Measurements from ENCODE around the gene OCA2.

The OCA2 gene

DNA sequence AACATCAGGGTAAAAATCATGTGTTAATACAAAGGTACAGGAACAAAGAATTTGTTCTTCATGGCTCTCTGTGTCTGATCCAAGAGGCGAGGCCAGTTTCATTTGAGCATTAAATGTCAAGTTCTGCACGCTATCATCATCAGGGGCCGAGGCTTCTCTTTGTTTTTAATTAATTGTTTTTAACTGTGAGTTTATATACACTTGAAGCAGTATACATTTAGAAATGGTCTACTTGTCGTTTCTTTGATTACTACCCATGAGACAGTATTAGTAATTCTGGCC is 21.2 kb upstream of the OCA2 start:
- no peak for DNase-seq (ENCODE audit: low spot score)

DNA sequence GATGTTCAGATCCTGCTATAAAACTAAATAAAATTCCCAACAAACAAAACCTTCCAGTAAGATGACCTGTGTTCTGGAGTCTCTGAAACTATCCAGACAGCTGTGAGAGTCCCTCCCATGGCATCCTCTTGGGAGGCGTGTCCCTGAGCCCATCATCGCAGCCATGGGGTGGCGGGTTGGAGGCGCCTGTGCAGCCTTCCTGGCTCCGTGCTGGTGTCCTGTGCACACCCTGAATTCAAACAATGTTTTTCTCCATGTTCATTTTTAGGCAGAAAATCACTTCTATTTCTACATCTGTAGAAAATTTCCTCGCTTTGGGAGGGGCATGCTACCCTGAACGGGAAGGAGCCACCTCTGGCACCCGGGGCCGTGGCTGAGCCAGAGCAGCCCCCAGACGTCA is 19.4 kb upstream of the OCA2 start:
- DNase-seq (ENCODE audit: low spot score) = no peak

DNA sequence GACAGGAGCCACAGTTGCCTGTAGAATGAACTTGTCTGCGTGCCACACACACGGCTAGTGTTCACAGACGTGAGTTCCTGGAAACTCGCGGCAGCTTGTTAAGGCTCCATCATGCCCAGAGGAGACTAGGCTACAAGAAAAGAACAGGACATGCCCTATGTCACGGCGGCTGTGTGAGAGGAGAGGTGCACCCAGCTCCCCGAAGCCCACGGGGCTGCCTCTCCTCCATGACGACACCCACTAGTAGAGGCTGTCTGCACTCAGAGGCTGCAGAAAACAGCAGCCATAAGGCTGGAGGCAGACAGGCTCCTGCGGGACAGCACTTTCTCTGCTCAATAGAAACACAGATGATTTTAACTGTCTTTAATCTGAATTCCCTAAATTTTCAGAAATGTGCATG is 19.0 kb upstream of the OCA2 start:
- DNase-seq (ENCODE audit: low spot score) = no peak

DNA sequence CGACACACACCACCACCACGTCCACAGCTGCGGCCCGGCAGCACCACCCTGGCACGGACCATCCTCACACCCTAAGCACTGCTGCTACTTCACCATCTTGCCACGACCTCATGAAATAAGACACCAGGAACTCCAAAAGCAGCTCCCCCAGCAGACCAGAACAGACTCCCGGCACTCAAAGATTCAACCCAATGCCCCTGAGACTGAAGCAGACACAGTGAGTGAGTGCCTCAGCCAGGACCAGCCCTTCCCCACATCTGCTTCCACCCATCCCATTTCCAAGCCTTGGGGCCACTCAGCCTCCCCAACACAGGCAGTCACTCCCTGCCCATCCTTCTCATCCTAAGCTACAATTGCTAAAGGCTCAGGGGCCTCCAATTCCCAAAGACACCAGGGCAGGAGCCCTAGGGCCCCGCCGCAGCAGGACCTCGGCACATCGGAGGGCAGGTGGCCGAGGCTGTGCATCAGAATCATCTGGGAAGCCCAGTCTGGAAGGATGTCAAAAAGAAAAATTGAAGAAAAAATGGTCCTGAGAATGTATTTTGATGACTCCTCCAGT is 18.4 kb upstream of the OCA2 start:
- no peak for DNase-seq (ENCODE audit: low spot score)

GRCh38 chr15:28116521-28117431 is 17.7 kb upstream of the OCA2 start:
- no peak for DNase-seq (ENCODE audit: low spot score)

DNA sequence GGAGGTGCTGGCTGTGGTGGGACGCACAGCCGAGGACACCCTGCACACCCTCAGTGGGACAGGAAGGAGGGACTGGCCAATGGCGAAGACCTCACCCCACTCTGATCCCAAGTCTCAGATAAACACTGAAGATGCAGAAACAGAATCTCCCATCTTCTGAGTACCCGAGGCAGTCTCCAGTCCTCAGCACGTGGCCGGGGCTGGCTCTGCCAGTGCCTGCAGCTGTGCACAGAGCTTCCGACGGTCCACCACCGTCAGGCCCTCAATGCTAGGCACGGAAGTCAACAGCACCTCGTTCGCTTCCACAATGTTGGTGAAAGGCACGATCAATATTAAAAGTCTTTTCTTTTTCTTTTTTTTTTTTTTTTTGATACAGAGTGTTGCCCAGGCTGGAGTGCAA is 16.8 kb upstream of the OCA2 start:
- DNase-seq (ENCODE audit: low spot score) = no peak

DNA sequence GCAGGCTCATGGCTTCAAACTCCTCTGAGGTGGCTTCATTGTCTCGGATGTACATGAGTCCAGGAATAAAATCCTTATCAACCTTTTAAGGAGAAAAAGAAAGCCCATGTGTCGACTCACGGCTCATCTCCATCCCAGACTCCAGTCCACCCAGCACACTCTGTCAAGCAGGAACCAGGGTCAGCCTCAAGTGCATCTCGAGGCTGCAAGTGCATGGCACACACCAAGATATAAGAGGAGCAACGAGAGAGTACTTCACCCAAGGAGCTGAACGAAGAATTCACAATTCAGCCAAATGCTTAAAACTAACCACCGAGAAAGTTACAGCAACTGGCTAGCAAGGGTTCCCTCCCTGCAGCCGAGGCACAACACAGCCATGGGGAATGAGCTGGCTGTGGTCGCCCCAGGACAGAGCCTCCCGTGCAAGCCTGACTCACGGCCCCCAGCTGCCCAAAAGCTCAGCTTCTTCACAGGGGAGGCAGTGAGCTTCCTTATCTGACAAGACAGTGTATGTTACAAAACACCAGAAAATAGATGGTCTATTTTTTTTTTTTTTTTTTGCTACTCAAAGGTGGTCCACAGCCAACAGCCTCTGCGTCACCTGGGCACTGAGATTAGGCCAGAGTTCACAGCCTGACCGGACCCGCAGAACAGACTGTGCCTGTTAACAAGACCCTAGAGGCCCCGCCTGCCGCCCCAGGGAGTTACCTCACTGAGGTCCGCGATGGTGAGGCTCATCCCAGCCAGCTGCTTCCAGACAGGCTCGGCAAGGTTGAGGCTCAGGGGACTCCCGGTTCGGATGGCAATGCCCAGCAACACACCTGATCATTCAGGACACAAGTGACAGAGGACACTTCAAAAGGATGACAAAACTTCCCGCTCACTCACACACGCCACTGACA is 15.9 kb upstream of the OCA2 start:
- DNase-seq (ENCODE audit: low spot score) = no peak

DNA sequence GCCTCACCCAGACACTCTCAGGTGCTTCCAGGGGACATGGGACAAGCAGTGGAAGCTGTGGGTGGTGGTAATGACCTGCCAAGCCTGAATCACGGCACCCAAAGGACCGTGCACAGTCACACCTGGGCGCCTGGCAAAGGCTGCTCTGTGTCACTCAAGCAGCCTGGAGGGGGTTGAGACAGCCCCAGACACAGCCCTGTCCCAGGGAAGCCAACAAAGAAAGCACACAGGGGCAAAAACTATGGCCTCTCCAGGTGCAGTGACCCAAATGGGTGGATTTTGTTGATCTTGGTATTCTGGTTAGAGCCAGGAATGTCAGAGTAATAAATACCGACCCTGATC is 15.0 kb upstream of the OCA2 start:
- no peak for DNase-seq (ENCODE audit: low spot score)

- no peak for DNase-seq (ENCODE audit: low spot score)
Observed at GRCh38 chr15:28113394-28114113, 14.4 kb upstream of the OCA2 start.

GRCh38 chr15:28112962-28113361 is 13.8 kb upstream of the OCA2 start:
- DNase-seq (ENCODE audit: low spot score) = no peak

- no peak for DNase-seq (ENCODE audit: low spot score)
Observed at GRCh38 chr15:28112101-28112760, 13.1 kb upstream of the OCA2 start.

DNA sequence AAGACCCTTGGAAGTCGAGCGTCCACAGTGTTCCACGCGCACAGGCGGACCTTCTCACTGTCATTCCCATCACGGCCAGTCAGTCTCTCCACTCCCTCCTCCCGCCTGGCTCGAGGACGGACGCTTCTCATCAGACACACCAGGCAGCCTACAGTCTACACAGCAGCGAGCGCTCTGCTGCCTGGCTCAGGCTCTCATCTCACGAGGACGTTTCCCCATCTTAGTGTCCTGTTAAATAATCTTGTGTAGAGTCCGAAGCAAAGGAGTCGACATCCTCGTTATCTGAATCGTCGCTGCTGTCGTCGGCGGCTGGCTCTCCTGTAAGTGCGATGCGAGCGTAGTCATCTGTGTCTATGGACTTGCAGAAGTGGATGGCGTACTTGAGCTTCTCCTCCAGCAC is 12.4 kb upstream of the OCA2 start:
- no peak for DNase-seq (ENCODE audit: low spot score)

DNA sequence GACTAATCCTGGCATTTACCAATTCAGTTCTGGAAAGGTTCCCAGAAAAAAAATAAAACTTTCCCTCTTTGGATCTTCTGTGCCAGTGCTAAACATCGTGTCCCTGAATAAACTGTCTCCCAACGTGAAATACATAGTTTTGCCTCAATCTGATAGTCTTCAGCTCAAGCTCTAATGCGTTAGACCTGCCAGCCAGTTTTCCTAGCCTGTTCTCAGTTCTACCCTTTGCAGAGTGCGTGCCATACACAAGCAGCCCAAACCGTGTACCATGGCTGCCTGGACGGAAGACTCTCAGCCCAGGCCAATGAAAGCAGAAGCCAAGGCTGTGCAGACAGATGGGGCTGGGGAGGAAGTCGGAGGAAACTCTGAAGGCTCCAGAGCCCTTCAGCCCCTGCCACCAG is 11.4 kb upstream of the OCA2 start:
- no peak for DNase-seq (ENCODE audit: low spot score)

- DNase-seq (ENCODE audit: low spot score) = no peak
Observed at GRCh38 chr15:28109626-28110455, 10.7 kb upstream of the OCA2 start.

- DNase-seq (ENCODE audit: low spot score) = no peak
Observed at GRCh38 chr15:28107904-28108275, 8.8 kb upstream of the OCA2 start.

DNA sequence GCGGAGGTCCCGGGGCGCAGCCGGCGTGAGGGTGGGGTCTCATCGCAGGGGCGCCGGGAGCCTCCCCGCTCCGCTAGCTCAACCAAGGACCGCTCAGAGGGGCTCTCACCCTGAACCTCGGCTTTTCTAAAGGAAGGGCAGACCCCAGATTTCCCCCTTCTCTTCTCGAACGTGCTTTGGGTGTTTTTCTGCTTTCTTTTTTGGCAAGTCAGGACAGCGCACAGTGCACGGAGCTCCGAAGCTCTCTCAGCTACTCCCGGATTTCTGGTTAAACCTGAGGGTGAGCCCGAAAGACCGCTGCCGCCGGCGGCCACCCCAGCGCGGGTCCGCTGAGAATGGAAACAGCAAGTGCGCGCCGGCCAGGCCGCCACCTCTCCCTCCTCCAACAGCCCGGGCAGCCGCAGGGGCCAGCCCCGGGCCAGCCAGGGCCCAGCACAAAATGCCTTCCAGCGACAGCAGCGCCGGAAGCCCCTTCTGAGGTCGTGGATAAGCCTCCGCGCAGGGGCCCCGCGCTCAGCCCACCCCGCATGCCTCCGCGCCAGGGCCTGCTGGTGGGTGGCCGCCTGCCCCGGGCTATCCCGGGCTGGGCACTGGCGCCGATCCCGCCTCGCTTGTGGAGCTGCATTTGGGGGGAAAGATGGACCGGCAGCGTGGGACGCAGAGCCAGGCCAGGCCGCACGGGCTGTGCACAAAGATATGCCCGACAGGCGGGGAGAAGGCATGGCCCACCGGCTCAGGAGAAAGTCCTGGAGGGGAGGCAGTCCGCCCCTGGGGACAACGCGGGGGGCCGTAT is 8.2 kb upstream of the OCA2 start:
- DNase-seq (ENCODE audit: low spot score) = no peak

- DNase-seq (ENCODE audit: low spot score) = no peak
Observed at GRCh38 chr15:28106294-28107110, 7.4 kb upstream of the OCA2 start.

- DNase-seq (ENCODE audit: low spot score) = no peak
Observed at GRCh38 chr15:28105793-28106192, 6.7 kb upstream of the OCA2 start.

DNA sequence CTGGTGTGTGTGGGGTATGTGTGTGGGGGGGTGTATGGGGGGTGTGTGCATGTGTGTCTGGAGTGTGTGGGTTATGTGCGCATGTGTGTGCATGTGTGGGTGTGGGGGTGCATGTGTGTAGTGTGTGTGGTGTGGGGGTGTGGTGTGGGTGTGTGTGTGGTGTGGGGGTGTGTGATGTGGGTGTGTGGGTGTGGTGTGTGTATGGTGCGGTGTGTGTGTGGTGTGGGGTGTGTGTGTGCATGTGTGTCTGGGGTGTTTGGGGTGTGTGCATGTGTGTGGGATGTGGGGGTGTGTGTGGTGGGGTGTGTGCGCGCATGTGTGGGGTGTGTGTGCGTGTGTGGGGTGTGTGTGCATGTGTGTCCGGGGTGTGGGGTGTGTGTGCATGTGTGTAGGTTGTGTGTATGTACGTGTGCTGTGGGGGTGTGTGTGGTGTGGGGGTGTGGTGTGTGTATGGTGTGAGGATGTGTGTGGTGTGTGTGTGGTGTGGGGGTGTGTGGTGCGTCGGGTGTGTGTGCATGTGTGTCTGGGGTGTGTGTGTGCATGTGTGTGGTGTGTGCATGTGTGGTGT is 6.2 kb upstream of the OCA2 start:
- DNase-seq (ENCODE audit: low spot score) = no peak

All from globus pallidus (tissue), 1 donor.